Activated T-helper 1 cell treated with anti-CD3 and anti-CD28 coated beads, Interleukin-12 subunit alpha, Interleukin-12 subunit beta, Interleukin-2, Interleukin-4 antibody, amounts not matched to agents 30 ng/mL and 10 ng/mL and 1 ng/mL, durations not matched to agents 14 hours and 24 hours and 36 hours (primary cell): Measurements from ENCODE around the gene TAB2. TPM values are rescaled to one million over a fixed set of nuclear protein-coding genes. Genes with fewer than 3 reads are reported as not detected.
A peak's percentile ranks its signal among the peaks of the same experiment; 100 is the strongest.

Experiments used
- DNase-seq: peaks from one replicate; pipeline ENCODE4 v3.0.0; 2021; ENCODE audit warnings: low spot score
- H3K27ac Mint-ChIP-seq: one replicate; pipeline ENCODE4 v1.8.0; 2021; ENCODE audit warnings: mild to moderate bottlenecking, mixed read lengths
- H3K27me3 Mint-ChIP-seq: one replicate; pipeline ENCODE4 v1.8.0; 2022; ENCODE audit warnings: mild to moderate bottlenecking, moderate library complexity, mixed read lengths; ENCODE audit not compliant: insufficient read depth
- H3K36me3 Mint-ChIP-seq: one replicate; pipeline ENCODE4 v1.8.0; 2021; ENCODE audit warnings: low read depth, mixed read lengths
- H3K4me1 Mint-ChIP-seq: one replicate; pipeline ENCODE4 v1.8.0; 2021; ENCODE audit warnings: low read depth, mixed read lengths
- H3K4me3 Mint-ChIP-seq: one replicate; pipeline ENCODE4 v1.8.0; 2021; ENCODE audit warnings: mild to moderate bottlenecking, moderate library complexity, mixed read lengths
- H3K9me3 Mint-ChIP-seq: one replicate; pipeline ENCODE4 v1.8.0; 2021; ENCODE audit warnings: mixed read lengths
- intact Hi-C: fragments of 100-400 bp; cut with micrococcal nuclease; formaldehyde crosslinking; loops from one replicate; pipeline ENCODE4 v1.15.1; 2024
- total RNA-seq: library from RNA; stranded (reverse); gene quantifications from 2 replicates; pipeline ENCODE4 v1.2.3, GENCODE V29; 2022

Gene TAB2
- 154 and 157 TPM in 2 replicates for total RNA-seq

GRCh38 chr6:149317644-149318571 is at the start of gene TAB2:
TSS of gene TAB2 (plus strand) at chr6:149317712. CDS start at chr6:149369998, 52,286 bp downstream.
- Mint-ChIP-seq H3K36me3 (peaks cover 35% of the 10 kb centered on the region), H3K27me3 (no peaks in the 10 kb centered on the region), H3K27ac (peak within 1 kb of the TSS; percentile 95), H3K9me3 (peaks cover 7% of the 10 kb centered on the region), H3K4me1 (peaks cover 48% of the 10 kb centered on the region), H3K4me3 (peak within 1 kb of the TSS; percentile 91)
- peak; percentile 73 for DNase-seq
- intact Hi-C loops = loop anchor here (1.0 to 2.0 kb wide), 12 partner anchors 33 to 286 kb away; partner anchors contain the start of gene ZC3H12D

- no peak for DNase-seq
- Mint-ChIP-seq H3K36me3 (peaks cover 5% of the 10 kb centered on the region), H3K27ac (no peak overlapping the region), H3K4me3 (no peak overlapping the region), H3K4me1 (peaks cover 73% of the 10 kb centered on the region), H3K9me3 (peaks cover 14% of the 10 kb centered on the region), H3K27me3 (no peaks in the 10 kb centered on the region)
- intact Hi-C loops = no loop called here
Observed at GRCh38 chr6:149268146-149268545, 49.4 kb upstream of the TAB2 start.

- peaks cover 76% of the 10 kb centered on the region for H3K4me1 Mint-ChIP-seq
- intact Hi-C loops = no loop called here
- DNase-seq = no peak
- peaks cover 5% of the 10 kb centered on the region for H3K36me3 Mint-ChIP-seq
- no peak overlapping the region for H3K4me3 Mint-ChIP-seq
- no peak overlapping the region for H3K27ac Mint-ChIP-seq
- peaks cover 20% of the 10 kb centered on the region for H3K9me3 Mint-ChIP-seq
- no peaks in the 10 kb centered on the region for H3K27me3 Mint-ChIP-seq
Observed at GRCh38 chr6:149268768-149269167, 48.7 kb upstream of the TAB2 start.

- intact Hi-C loops = loop anchor here (1.0 to 5.0 kb wide), 7 partner anchors 7 to 188 kb away; no protein-coding TSS in a partner anchor
- no peak overlapping the region for H3K27ac Mint-ChIP-seq
- H3K36me3 Mint-ChIP-seq = peaks cover 3% of the 10 kb centered on the region
- H3K9me3 Mint-ChIP-seq = peaks cover 24% of the 10 kb centered on the region
- DNase-seq = no peak
- H3K4me1 Mint-ChIP-seq = peaks cover 66% of the 10 kb centered on the region
- no peak overlapping the region for H3K4me3 Mint-ChIP-seq
- no peaks in the 10 kb centered on the region for H3K27me3 Mint-ChIP-seq
Observed at GRCh38 chr6:149270616-149271015, 46.9 kb upstream of the TAB2 start.

GRCh38 chr6:149271348-149272340 is 45.9 kb upstream of the TAB2 start:
- Mint-ChIP-seq H3K27ac (peak overlapping the region; percentile 94), H3K36me3 (peaks cover 3% of the 10 kb centered on the region), H3K9me3 (peaks cover 24% of the 10 kb centered on the region), H3K4me1 (peaks cover 56% of the 10 kb centered on the region), H3K27me3 (no peaks in the 10 kb centered on the region), H3K4me3 (peak overlapping the region; percentile 62)
- no peak for DNase-seq
- intact Hi-C loops = loop anchor here (1.0 to 5.0 kb wide), 8 partner anchors 8 to 189 kb away; no protein-coding TSS in a partner anchor

- H3K27me3 Mint-ChIP-seq = no peaks in the 10 kb centered on the region
- DNase-seq = no peak
- peak overlapping the region; percentile 71 for H3K27ac Mint-ChIP-seq
- H3K36me3 Mint-ChIP-seq = peaks cover 3% of the 10 kb centered on the region
- peaks cover 55% of the 10 kb centered on the region for H3K4me1 Mint-ChIP-seq
- peak overlapping the region; percentile 45 for H3K4me3 Mint-ChIP-seq
- peaks cover 24% of the 10 kb centered on the region for H3K9me3 Mint-ChIP-seq
- intact Hi-C loops = loop anchor here (5.0 kb wide), 1 partner anchor 191 kb away; no protein-coding TSS in a partner anchor
Observed at GRCh38 chr6:149273318-149273717, 44.2 kb upstream of the TAB2 start.

- DNase-seq = no peak
- Mint-ChIP-seq H3K36me3 (peaks cover 1% of the 10 kb centered on the region), H3K27ac (no peak overlapping the region), H3K4me1 (peaks cover 63% of the 10 kb centered on the region), H3K9me3 (peaks cover 21% of the 10 kb centered on the region), H3K27me3 (no peaks in the 10 kb centered on the region), H3K4me3 (no peak overlapping the region)
- intact Hi-C loops = no loop called here
Observed at GRCh38 chr6:149275621-149276020, 41.9 kb upstream of the TAB2 start.

- DNase-seq = no peak
- Mint-ChIP-seq H3K36me3 (peaks cover 1% of the 10 kb centered on the region), H3K9me3 (peaks cover 13% of the 10 kb centered on the region), H3K27ac (no peak overlapping the region), H3K4me3 (no peak overlapping the region), H3K27me3 (no peaks in the 10 kb centered on the region), H3K4me1 (peaks cover 43% of the 10 kb centered on the region)
- intact Hi-C loops = loop anchor here (2.0 kb wide), 1 partner anchor 13 kb away; no protein-coding TSS in a partner anchor
Observed at GRCh38 chr6:149277621-149278020, 39.9 kb upstream of the TAB2 start.

- intact Hi-C loops = loop anchor here (2.0 kb wide), 1 partner anchor 14 kb away; no protein-coding TSS in a partner anchor
- H3K4me1 Mint-ChIP-seq = peaks cover 37% of the 10 kb centered on the region
- no peak overlapping the region for H3K27ac Mint-ChIP-seq
- H3K36me3 Mint-ChIP-seq = no peaks in the 10 kb centered on the region
- H3K27me3 Mint-ChIP-seq = no peaks in the 10 kb centered on the region
- peaks cover 2% of the 10 kb centered on the region for H3K9me3 Mint-ChIP-seq
- no peak for DNase-seq
- no peak overlapping the region for H3K4me3 Mint-ChIP-seq
Observed at GRCh38 chr6:149278997-149279396, 38.5 kb upstream of the TAB2 start.

- H3K27ac Mint-ChIP-seq = peak overlapping the region; percentile 75
- H3K36me3 Mint-ChIP-seq = no peaks in the 10 kb centered on the region
- no peak for DNase-seq
- no peaks in the 10 kb centered on the region for H3K27me3 Mint-ChIP-seq
- H3K4me1 Mint-ChIP-seq = peaks cover 47% of the 10 kb centered on the region
- peak overlapping the region; percentile 20 for H3K4me3 Mint-ChIP-seq
- intact Hi-C loops = loop anchor here (2.0 kb wide), 1 partner anchor 32 kb away; the partner anchor contains the start of gene TAB2
- no peaks in the 10 kb centered on the region for H3K9me3 Mint-ChIP-seq
Observed at GRCh38 chr6:149284904-149285303, 32.6 kb upstream of the TAB2 start.

GRCh38 chr6:149285626-149286025 is 31.9 kb upstream of the TAB2 start:
- no peak for DNase-seq
- Mint-ChIP-seq H3K27me3 (no peaks in the 10 kb centered on the region), H3K36me3 (no peaks in the 10 kb centered on the region), H3K4me3 (no peak overlapping the region), H3K9me3 (no peaks in the 10 kb centered on the region), H3K4me1 (peaks cover 45% of the 10 kb centered on the region), H3K27ac (peak overlapping the region; percentile 3)
- intact Hi-C loops = loop anchor here (2.0 kb wide), 1 partner anchor 31 kb away; the partner anchor contains the start of gene TAB2

- intact Hi-C loops = no loop called here
- Mint-ChIP-seq H3K36me3 (no peaks in the 10 kb centered on the region), H3K27me3 (no peaks in the 10 kb centered on the region), H3K4me1 (peaks cover 45% of the 10 kb centered on the region), H3K4me3 (no peak overlapping the region), H3K9me3 (no peaks in the 10 kb centered on the region), H3K27ac (no peak overlapping the region)
- no peak for DNase-seq
Observed at GRCh38 chr6:149286905-149287304, 30.6 kb upstream of the TAB2 start.
